SIG-M5 (cell line): ENCODE data around the gene HIC1.

ENCODE experiments used
- DNase-seq: peaks from one replicate; lab custom pipeline; 2025; lab: John Stamatoyannopoulos, UW

The HIC1 gene

GRCh38 chr17:2102931-2103809, 48.3 kb downstream of the HIC1 start:
- DNase-seq: no peak

DNA sequence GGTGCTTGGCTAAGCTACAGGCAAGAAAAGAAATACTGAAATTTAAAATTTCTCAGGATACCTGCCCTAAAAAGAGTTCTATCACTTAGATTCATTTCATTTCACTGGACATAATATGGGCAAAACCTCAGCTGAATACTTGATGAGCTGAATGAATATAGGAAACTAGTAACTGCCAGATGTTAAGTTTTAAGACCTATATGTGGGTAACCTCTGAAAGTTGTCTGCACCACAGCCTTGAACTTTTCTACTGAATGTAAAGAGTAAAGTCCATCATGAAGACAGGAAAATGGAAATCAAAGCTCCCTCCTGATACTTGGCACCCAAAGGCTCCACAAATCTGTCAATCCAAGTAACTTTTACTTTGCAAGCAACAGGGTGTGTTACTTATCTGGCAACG, 50.8 kb downstream of the HIC1 start:
- DNase-seq: no peak

- no peak for DNase-seq
Observed at GRCh38 chr17:2106308-2106955, 51.5 kb downstream of the HIC1 start.

- no peak for DNase-seq
Observed at GRCh38 chr17:2107050-2107449, 52.1 kb downstream of the HIC1 start.

- DNase-seq: no peak
Observed at GRCh38 chr17:2107506-2107905, 52.6 kb downstream of the HIC1 start.

DNA sequence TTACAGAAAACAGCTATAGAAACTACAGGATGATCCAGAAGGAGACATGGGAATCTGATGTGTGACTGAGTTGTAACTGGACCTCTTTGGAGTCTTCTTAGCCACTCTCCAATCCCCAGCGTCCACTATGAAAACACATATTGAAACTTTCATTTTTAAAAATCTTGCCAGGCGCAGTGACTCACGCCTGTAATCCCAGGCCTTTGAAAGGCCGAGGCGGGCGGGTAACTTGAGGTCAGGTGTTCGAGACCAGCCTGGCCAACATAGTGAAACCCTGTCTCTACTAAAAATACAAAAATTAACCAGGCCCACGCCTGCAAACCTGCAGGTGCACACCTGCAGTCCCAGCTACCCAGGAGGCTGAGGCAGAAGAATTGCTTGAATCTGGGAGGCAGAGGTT, 53.3 kb downstream of the HIC1 start:
- DNase-seq: no peak

- no peak for DNase-seq
Observed at GRCh38 chr17:2110436-2110835, 55.5 kb downstream of the HIC1 start.

GRCh38 chr17:2111691-2112090, 56.8 kb downstream of the HIC1 start:
- no peak for DNase-seq
